HUES48 (cell line): Measurements from ENCODE around the gene SUPT7L.

Source experiments
- H3K27ac ChIP-seq: one replicate; pipeline ENCODE4 v1.7.0; 2013; ENCODE audit warnings: low read depth, low read length, inconsistent platforms
- H3K27me3 ChIP-seq: 2 replicates; pipeline ENCODE4 v1.6.1; 2013; ENCODE audit warnings: mild to moderate bottlenecking, low read length; ENCODE audit not compliant: control insufficient read depth, insufficient read depth
- H3K36me3 ChIP-seq: 2 replicates; pipeline ENCODE4 v1.6.1; 2013; ENCODE audit warnings: low read length; ENCODE audit not compliant: control insufficient read depth, insufficient read depth
- H3K4me1 ChIP-seq: 2 replicates; pipeline ENCODE4 v1.6.1; 2013; ENCODE audit warnings: mild to moderate bottlenecking, low read length; ENCODE audit not compliant: control insufficient read depth, insufficient read depth
- H3K4me3 ChIP-seq: 2 replicates; pipeline ENCODE4 v1.5.1; 2013; ENCODE audit warnings: mild to moderate bottlenecking, low read depth, low read length
- H3K9ac ChIP-seq: 2 replicates; pipeline ENCODE4 v1.6.1; 2013; ENCODE audit warnings: mild to moderate bottlenecking, low read depth, low read length, moderate library complexity
- H3K9me3 ChIP-seq: 2 replicates; pipeline ENCODE4 v1.6.1; 2013; ENCODE audit warnings: low read length; ENCODE audit not compliant: control insufficient read depth, insufficient read depth

The SUPT7L gene

GRCh38 chr2:27661371-27661770, 2.0 kb downstream of the SUPT7L start:
- peaks cover 57% of the 10 kb centered on the region for H3K36me3 ChIP-seq

GRCh38 chr2:27655155-27655951, 8.1 kb downstream of the SUPT7L start:
- peaks cover 9% of the 10 kb centered on the region for H3K4me1 ChIP-seq
- H3K27me3 ChIP-seq = no peaks in the 10 kb centered on the region
- H3K4me3 ChIP-seq = no peak overlapping the region
- H3K9ac ChIP-seq = 0 out of 2 replicates have a peak overlapping the region, but pooled peaks have one; percentile 7
- peaks cover 90% of the 10 kb centered on the region for H3K36me3 ChIP-seq
- H3K9me3 ChIP-seq = no peaks in the 10 kb centered on the region
- H3K27ac ChIP-seq = peak overlapping the region; percentile 84

More at GRCh38 chr2:27661371-27661770, 2.0 kb downstream of the SUPT7L start:
- H3K27ac ChIP-seq = no peak overlapping the region
- no peaks in the 10 kb centered on the region for H3K27me3 ChIP-seq
- H3K4me1 ChIP-seq = no peaks in the 10 kb centered on the region; the same call in 1 of the 2 replicates
- no peak overlapping the region for H3K9ac ChIP-seq
- no peak overlapping the region for H3K4me3 ChIP-seq
- H3K9me3 ChIP-seq = no peaks in the 10 kb centered on the region

GRCh38 chr2:27653397-27653796, 10.0 kb downstream of the SUPT7L start:
- Histone ChIP-seq H3K4me1 (peaks cover 9% of the 10 kb centered on the region), H3K27me3 (no peaks in the 10 kb centered on the region), H3K4me3 (no peak overlapping the region), H3K36me3 (peaks cover 90% of the 10 kb centered on the region), H3K9me3 (no peaks in the 10 kb centered on the region), H3K9ac (no peak overlapping the region), H3K27ac (no peak overlapping the region)

- no peak overlapping the region for H3K4me3 ChIP-seq
Observed at GRCh38 chr2:27652790-27653189, 10.6 kb downstream of the SUPT7L start.

GRCh38 chr2:27652341-27652740, 11.1 kb downstream of the SUPT7L start:
- Histone ChIP-seq H3K4me3 (no peak overlapping the region), H3K27ac (no peak overlapping the region), H3K36me3 (peaks cover 90% of the 10 kb centered on the region), H3K27me3 (no peaks in the 10 kb centered on the region), H3K4me1 (peaks cover 9% of the 10 kb centered on the region), H3K9me3 (no peaks in the 10 kb centered on the region), H3K9ac (no peak overlapping the region)

More at GRCh38 chr2:27652790-27653189, 10.6 kb downstream of the SUPT7L start:
- no peak overlapping the region for H3K27ac ChIP-seq
- no peaks in the 10 kb centered on the region for H3K27me3 ChIP-seq
- H3K9me3 ChIP-seq = no peaks in the 10 kb centered on the region
- no peak overlapping the region for H3K9ac ChIP-seq
- H3K36me3 ChIP-seq = peaks cover 90% of the 10 kb centered on the region
- H3K4me1 ChIP-seq = peaks cover 9% of the 10 kb centered on the region

GRCh38 chr2:27651056-27651455, 12.4 kb downstream of the SUPT7L start:
- no peak overlapping the region for H3K9ac ChIP-seq
- no peaks in the 10 kb centered on the region for H3K9me3 ChIP-seq
- peaks cover 89% of the 10 kb centered on the region for H3K36me3 ChIP-seq
- no peak overlapping the region for H3K27ac ChIP-seq
- no peak overlapping the region for H3K4me3 ChIP-seq
- H3K27me3 ChIP-seq = no peaks in the 10 kb centered on the region
- peaks cover 9% of the 10 kb centered on the region for H3K4me1 ChIP-seq

- no peak overlapping the region for H3K27ac ChIP-seq
- H3K27me3 ChIP-seq = no peaks in the 10 kb centered on the region
- H3K9ac ChIP-seq = no peak overlapping the region
- H3K4me1 ChIP-seq = no peaks in the 10 kb centered on the region
- H3K36me3 ChIP-seq = peaks cover 85% of the 10 kb centered on the region
- no peaks in the 10 kb centered on the region for H3K9me3 ChIP-seq
- H3K4me3 ChIP-seq = no peak overlapping the region
Observed at GRCh38 chr2:27647737-27648136, 15.7 kb downstream of the SUPT7L start.

- Histone ChIP-seq H3K27me3 (no peaks in the 10 kb centered on the region), H3K27ac (no peak overlapping the region), H3K36me3 (peaks cover 83% of the 10 kb centered on the region), H3K9ac (no peak overlapping the region), H3K4me3 (no peak overlapping the region), H3K4me1 (no peaks in the 10 kb centered on the region), H3K9me3 (no peaks in the 10 kb centered on the region)
Observed at GRCh38 chr2:27647289-27647688, 16.1 kb downstream of the SUPT7L start.

- no peak overlapping the region for H3K9ac ChIP-seq
- H3K36me3 ChIP-seq = peaks cover 85% of the 10 kb centered on the region
- no peaks in the 10 kb centered on the region for H3K9me3 ChIP-seq
- no peaks in the 10 kb centered on the region for H3K4me1 ChIP-seq
- no peaks in the 10 kb centered on the region for H3K27me3 ChIP-seq
- no peak overlapping the region for H3K27ac ChIP-seq
- H3K4me3 ChIP-seq = no peak overlapping the region
Observed at GRCh38 chr2:27645197-27645596, 18.2 kb downstream of the SUPT7L start.

- Histone ChIP-seq H3K27ac (no peak overlapping the region), H3K4me3 (no peak overlapping the region), H3K4me1 (no peaks in the 10 kb centered on the region), H3K9me3 (no peaks in the 10 kb centered on the region), H3K27me3 (no peaks in the 10 kb centered on the region), H3K36me3 (peaks cover 92% of the 10 kb centered on the region), H3K9ac (no peak overlapping the region)
Observed at GRCh38 chr2:27640722-27641245, 22.6 kb downstream of the SUPT7L start.

- Histone ChIP-seq H3K9me3 (no peaks in the 10 kb centered on the region), H3K4me1 (no peaks in the 10 kb centered on the region), H3K27me3 (no peaks in the 10 kb centered on the region), H3K36me3 (peaks cover 97% of the 10 kb centered on the region), H3K4me3 (no peak overlapping the region), H3K9ac (no peak overlapping the region), H3K27ac (no peak overlapping the region)
Observed at GRCh38 chr2:27638709-27639108, 24.7 kb downstream of the SUPT7L start.
